K562 (cell line): ENCODE results near the gene CPNE8. TPM values are rescaled to one million over a fixed set of nuclear protein-coding genes. Genes with fewer than 3 reads are reported as not detected.

Experiments
- DIDO1 ChIP-seq: fragments of 450-650 bp; IDR thresholded peaks from 2 replicates; pipeline ENCODE4 v1.6.1; 2016; ENCODE audit warnings: low read depth, missing biosample characterization, missing genetic modification characterization
- GATAD2B ChIP-seq: fragments of 450-650 bp; IDR thresholded peaks from 2 replicates; pipeline ENCODE4 v1.6.1; 2017; ENCODE audit warnings: mild to moderate bottlenecking, borderline replicate concordance
- NFIX ChIP-seq: fragments of 250-450 bp; sonication (Bioruptor Pico); IDR thresholded peaks from 2 replicates; pipeline ENCODE4 v1.4.0; 2020; ENCODE audit warnings: low read depth, mild to moderate bottlenecking, moderate library complexity
- RBBP5 ChIP-seq: fragments of 200-600 bp; sonication (generic); IDR thresholded peaks from 2 replicates; pipeline ENCODE4 v1.6.1; 2012; ENCODE audit warnings: borderline replicate concordance, mild to moderate bottlenecking, low read length, control low read depth, inconsistent platforms; ENCODE audit not compliant: insufficient read depth, poor library complexity, severe bottlenecking
- polyA plus RNA-seq, 8 experiments: library from polyadenylated mRNA; depleted of rRNA in 4 of 8; stranded (reverse) in 5 of 8; unstranded in 3 of 8; fragments of >200 nt; fragmentation: Nextera tagmentation in 2 of 8; fragmentation: Illumina TruSeq in 1 of 8; extraction: Ambion mirVana in 2 of 8; extraction: Trizol in 1 of 8; gene quantifications; 2 replicates each; pipeline versions ENCODE4 v1.2.1 to v1.2.3, GENCODE V29; 2011 to 2014; ENCODE audit warnings: inconsistent platforms in 1 of 8, missing spikeins in 1 of 8
- total RNA-seq, 7 experiments: library from RNA; depleted of rRNA in 6 of 7; stranded (reverse); fragments of >200 nt in 6 of 7; fragmentation: Illumina TruSeq in 2 of 7; extraction: Trizol in 2 of 7; gene quantifications; 2 replicates each; pipeline versions ENCODE4 v1.2.1 to v1.2.3, GENCODE V29; 2011 to 2021; ENCODE audit warnings: low replicate concordance in 1 of 7
- TF ChIP-seq, protein P1 (sequence below): fragments of 200-600 bp; sonication (generic); IDR thresholded peaks from one replicate; pipeline ENCODE4 v1.6.1; 2012; ENCODE audit warnings: mild to moderate bottlenecking, low read depth, low read length, inconsistent platforms
- TF ChIP-seq, protein P2 (sequence below), 2 experiments: IDR thresholded peaks; 2 replicates each; pipeline ENCODE4 v1.6.1; 2011; ENCODE audit warnings: borderline replicate concordance in 1 of 2, control low read depth in 1 of 2, low read depth in 1 of 2, low read length in 1 of 2, mild to moderate bottlenecking in 1 of 2, mixed read lengths in 1 of 2, moderate library complexity in 1 of 2; ENCODE audit not compliant: insufficient read depth in 1 of 2, insufficient read length in 1 of 2, poor library complexity in 1 of 2, severe bottlenecking in 1 of 2; ENCODE audit errors: extremely low read depth in 1 of 2
- TF ChIP-seq, protein P3 (sequence below): fragments of 250-450 bp; sonication (Bioruptor Pico); IDR thresholded peaks from 2 replicates; pipeline ENCODE4 v1.8.0; 2021; ENCODE audit warnings: mild to moderate bottlenecking, moderate library complexity
- TF ChIP-seq, protein P4 (sequence below): sonication (generic); formaldehyde crosslinking; IDR thresholded peaks from 2 replicates; pipeline ENCODE4 v1.8.0; 2023; ENCODE audit warnings: mild to moderate bottlenecking, missing genetic modification reagents

The CPNE8 gene
- total and polyA plus RNA-seq, 9 of the 15 experiments (the other 6 are each of a cell fraction or from before 2014, with no cell fraction given), result 2.4 to 7.0 (median 4.2) TPM

DNA sequence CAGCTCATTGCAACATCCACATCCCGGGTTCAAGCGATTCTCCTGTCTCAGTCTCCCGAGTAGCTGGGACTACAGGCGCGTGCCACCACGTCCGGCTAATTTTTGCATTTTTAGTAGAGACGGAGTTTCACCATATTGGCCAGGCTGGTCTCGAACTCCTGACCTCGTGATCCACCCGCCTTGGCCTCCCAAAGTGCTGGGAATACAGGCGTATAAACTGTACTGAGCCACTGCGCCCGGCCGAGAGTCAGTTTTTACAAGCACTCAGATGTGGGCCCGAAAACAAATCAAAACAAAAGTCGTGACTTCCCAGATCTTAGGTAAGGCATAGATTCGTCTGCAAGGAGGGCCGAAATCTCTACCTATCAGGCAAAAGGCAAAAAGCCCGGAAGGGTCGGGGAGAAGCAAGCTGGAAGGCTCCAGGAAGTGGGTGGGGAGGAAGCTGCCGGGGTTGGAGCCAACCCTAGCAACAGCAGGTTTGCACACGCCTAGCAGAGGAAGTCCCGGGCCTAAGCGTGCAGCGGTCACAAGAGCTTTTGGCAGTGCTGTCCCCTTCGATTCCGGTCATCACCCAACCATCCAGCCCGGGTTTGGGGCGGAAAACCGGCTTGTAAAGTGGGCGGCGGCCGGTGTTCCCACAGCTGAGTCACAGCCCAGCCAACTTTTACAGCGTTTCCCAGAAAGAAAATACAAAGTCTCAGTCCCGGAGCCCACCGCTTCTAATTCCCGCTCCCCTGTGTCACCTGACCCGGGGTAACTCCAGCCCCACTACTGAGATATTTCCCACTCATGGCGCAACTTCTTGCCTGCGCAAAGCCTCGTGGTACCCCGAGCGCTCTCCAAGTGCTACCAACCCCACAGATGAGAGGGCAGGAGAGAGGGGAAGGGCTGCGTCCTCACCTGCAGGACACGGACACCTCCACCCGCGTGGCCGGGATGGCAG lies 583 bp downstream of the CPNE8 start (continued):
- TF ChIP-seq, protein P1, sequence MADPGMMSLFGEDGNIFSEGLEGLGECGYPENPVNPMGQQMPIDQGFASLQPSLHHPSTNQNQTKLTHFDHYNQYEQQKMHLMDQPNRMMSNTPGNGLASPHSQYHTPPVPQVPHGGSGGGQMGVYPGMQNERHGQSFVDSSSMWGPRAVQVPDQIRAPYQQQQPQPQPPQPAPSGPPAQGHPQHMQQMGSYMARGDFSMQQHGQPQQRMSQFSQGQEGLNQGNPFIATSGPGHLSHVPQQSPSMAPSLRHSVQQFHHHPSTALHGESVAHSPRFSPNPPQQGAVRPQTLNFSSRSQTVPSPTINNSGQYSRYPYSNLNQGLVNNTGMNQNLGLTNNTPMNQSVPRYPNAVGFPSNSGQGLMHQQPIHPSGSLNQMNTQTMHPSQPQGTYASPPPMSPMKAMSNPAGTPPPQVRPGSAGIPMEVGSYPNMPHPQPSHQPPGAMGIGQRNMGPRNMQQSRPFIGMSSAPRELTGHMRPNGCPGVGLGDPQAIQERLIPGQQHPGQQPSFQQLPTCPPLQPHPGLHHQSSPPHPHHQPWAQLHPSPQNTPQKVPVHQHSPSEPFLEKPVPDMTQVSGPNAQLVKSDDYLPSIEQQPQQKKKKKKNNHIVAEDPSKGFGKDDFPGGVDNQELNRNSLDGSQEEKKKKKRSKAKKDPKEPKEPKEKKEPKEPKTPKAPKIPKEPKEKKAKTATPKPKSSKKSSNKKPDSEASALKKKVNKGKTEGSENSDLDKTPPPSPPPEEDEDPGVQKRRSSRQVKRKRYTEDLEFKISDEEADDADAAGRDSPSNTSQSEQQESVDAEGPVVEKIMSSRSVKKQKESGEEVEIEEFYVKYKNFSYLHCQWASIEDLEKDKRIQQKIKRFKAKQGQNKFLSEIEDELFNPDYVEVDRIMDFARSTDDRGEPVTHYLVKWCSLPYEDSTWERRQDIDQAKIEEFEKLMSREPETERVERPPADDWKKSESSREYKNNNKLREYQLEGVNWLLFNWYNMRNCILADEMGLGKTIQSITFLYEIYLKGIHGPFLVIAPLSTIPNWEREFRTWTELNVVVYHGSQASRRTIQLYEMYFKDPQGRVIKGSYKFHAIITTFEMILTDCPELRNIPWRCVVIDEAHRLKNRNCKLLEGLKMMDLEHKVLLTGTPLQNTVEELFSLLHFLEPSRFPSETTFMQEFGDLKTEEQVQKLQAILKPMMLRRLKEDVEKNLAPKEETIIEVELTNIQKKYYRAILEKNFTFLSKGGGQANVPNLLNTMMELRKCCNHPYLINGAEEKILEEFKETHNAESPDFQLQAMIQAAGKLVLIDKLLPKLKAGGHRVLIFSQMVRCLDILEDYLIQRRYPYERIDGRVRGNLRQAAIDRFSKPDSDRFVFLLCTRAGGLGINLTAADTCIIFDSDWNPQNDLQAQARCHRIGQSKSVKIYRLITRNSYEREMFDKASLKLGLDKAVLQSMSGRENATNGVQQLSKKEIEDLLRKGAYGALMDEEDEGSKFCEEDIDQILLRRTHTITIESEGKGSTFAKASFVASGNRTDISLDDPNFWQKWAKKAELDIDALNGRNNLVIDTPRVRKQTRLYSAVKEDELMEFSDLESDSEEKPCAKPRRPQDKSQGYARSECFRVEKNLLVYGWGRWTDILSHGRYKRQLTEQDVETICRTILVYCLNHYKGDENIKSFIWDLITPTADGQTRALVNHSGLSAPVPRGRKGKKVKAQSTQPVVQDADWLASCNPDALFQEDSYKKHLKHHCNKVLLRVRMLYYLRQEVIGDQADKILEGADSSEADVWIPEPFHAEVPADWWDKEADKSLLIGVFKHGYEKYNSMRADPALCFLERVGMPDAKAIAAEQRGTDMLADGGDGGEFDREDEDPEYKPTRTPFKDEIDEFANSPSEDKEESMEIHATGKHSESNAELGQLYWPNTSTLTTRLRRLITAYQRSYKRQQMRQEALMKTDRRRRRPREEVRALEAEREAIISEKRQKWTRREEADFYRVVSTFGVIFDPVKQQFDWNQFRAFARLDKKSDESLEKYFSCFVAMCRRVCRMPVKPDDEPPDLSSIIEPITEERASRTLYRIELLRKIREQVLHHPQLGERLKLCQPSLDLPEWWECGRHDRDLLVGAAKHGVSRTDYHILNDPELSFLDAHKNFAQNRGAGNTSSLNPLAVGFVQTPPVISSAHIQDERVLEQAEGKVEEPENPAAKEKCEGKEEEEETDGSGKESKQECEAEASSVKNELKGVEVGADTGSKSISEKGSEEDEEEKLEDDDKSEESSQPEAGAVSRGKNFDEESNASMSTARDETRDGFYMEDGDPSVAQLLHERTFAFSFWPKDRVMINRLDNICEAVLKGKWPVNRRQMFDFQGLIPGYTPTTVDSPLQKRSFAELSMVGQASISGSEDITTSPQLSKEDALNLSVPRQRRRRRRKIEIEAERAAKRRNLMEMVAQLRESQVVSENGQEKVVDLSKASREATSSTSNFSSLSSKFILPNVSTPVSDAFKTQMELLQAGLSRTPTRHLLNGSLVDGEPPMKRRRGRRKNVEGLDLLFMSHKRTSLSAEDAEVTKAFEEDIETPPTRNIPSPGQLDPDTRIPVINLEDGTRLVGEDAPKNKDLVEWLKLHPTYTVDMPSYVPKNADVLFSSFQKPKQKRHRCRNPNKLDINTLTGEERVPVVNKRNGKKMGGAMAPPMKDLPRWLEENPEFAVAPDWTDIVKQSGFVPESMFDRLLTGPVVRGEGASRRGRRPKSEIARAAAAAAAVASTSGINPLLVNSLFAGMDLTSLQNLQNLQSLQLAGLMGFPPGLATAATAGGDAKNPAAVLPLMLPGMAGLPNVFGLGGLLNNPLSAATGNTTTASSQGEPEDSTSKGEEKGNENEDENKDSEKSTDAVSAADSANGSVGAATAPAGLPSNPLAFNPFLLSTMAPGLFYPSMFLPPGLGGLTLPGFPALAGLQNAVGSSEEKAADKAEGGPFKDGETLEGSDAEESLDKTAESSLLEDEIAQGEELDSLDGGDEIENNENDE, result no peak
- TF ChIP-seq NFIX, result no peak
- TF ChIP-seq DIDO1 (tag), result no peak
- TF ChIP-seq, protein P2, sequence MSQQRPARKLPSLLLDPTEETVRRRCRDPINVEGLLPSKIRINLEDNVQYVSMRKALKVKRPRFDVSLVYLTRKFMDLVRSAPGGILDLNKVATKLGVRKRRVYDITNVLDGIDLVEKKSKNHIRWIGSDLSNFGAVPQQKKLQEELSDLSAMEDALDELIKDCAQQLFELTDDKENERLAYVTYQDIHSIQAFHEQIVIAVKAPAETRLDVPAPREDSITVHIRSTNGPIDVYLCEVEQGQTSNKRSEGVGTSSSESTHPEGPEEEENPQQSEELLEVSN (IDR thresholded peaks at IDR 0.05; ENCODE audit: borderline replicate concordance in 1 of 2, extremely low read depth in 1 of 2, insufficient read depth in 1 of 2, insufficient read length in 1 of 2, low read depth in 1 of 2, low read length in 1 of 2, poor library complexity in 1 of 2, severe bottlenecking in 1 of 2), result peak in 1 of 2 experiments; percentile 45
- TF ChIP-seq GATAD2B, result no peak
- TF ChIP-seq, protein P3, sequence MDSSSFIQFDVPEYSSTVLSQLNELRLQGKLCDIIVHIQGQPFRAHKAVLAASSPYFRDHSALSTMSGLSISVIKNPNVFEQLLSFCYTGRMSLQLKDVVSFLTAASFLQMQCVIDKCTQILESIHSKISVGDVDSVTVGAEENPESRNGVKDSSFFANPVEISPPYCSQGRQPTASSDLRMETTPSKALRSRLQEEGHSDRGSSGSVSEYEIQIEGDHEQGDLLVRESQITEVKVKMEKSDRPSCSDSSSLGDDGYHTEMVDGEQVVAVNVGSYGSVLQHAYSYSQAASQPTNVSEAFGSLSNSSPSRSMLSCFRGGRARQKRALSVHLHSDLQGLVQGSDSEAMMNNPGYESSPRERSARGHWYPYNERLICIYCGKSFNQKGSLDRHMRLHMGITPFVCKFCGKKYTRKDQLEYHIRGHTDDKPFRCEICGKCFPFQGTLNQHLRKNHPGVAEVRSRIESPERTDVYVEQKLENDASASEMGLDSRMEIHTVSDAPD (CRISPR knock-in tag), result no peak
- no peak for TF ChIP-seq RBBP5
- TF ChIP-seq, protein P4, sequence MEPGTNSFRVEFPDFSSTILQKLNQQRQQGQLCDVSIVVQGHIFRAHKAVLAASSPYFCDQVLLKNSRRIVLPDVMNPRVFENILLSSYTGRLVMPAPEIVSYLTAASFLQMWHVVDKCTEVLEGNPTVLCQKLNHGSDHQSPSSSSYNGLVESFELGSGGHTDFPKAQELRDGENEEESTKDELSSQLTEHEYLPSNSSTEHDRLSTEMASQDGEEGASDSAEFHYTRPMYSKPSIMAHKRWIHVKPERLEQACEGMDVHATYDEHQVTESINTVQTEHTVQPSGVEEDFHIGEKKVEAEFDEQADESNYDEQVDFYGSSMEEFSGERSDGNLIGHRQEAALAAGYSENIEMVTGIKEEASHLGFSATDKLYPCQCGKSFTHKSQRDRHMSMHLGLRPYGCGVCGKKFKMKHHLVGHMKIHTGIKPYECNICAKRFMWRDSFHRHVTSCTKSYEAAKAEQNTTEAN (CRISPR knock-in tag), result no peak
